H1 (cell line): ENCODE measurements around the gene KCNE4. TPM values are rescaled to one million over a fixed set of nuclear protein-coding genes. Genes with fewer than 3 reads are reported as not detected.

Experiments used
- CTCF ChIA-PET: fragments of 300-600 bp; sonication (Branson Sonifier 250); formaldehyde crosslinking; loops from one replicate; lab custom pipeline; 2021; ENCODE audit not compliant: partially characterized antibody; lab: Charles Lee
- POLR2A ChIA-PET: fragments of 300-600 bp; sonication (Branson Sonifier 250); formaldehyde crosslinking; loops from one replicate; lab custom pipeline; 2021; ENCODE audit warnings: inconsistent platforms; ENCODE audit not compliant: partially characterized antibody; lab: Charles Lee
- DNase-seq, 2 experiments: peaks; one replicate each; pipeline versions ENCODE4 v3.0.0 to v3.0.0-alpha.2; 2010 to 2022; ENCODE audit warnings: low spot score in 2 of 2, low read depth in 1 of 2, mixed read lengths in 1 of 2
- FAIRE-seq: peaks from 2 replicates; lab custom pipeline; 2011; peaks lifted over from hg19 to GRCh38; lab: Jason Lieb, UNC
- H2AFZ ChIP-seq: 2 replicates; pipeline ENCODE4 v1.8.1; 2012; ENCODE audit warnings: low read length, inconsistent platforms
- H2AK5ac ChIP-seq: 2 replicates; pipeline ENCODE4 v1.6.1; 2013; ENCODE audit warnings: low read depth, low read length
- H2BK120ac ChIP-seq: replicated peaks from 2 replicates; pipeline ENCODE3; 2013; ENCODE audit warnings: low read depth, low read length, inconsistent platforms
- H2BK12ac ChIP-seq: 2 replicates; pipeline ENCODE4 v1.6.1; 2013; ENCODE audit warnings: low read depth, low read length
- H2BK15ac ChIP-seq: 2 replicates; pipeline ENCODE4 v1.6.1; 2013; ENCODE audit warnings: low read length
- H2BK20ac ChIP-seq: 2 replicates; pipeline ENCODE4 v1.6.1; 2013; ENCODE audit warnings: low read length
- H2BK5ac ChIP-seq: 2 replicates; pipeline ENCODE4 v1.6.1; 2013; ENCODE audit warnings: low read depth, low read length
- H3K14ac ChIP-seq: 2 replicates; pipeline ENCODE4 v1.6.1; 2013; ENCODE audit warnings: inconsistent platforms; ENCODE audit not compliant: insufficient read length
- H3K18ac ChIP-seq: 2 replicates; pipeline ENCODE4 v1.6.1; 2013; ENCODE audit warnings: low read length; ENCODE audit errors: extremely low read depth
- H3K23ac ChIP-seq: 2 replicates; pipeline ENCODE4 v1.6.1; 2013; ENCODE audit warnings: inconsistent platforms; ENCODE audit not compliant: insufficient read length
- H3K23me2 ChIP-seq: 2 replicates; pipeline ENCODE4 v1.6.1; 2013; ENCODE audit warnings: low read depth, low read length
- H3K27ac ChIP-seq: 2 replicates; pipeline ENCODE4 v1.6.1; 2011; ENCODE audit warnings: low read depth, low read length, inconsistent platforms
- H3K27me3 ChIP-seq, 4 experiments: replicated peaks in 1 of 4; 1 replicate in 1 of 4; 2 replicates in 3 of 4; pipeline versions ENCODE4 v1.6.1 to v1.8.1; 2011 to 2013; ENCODE audit warnings: low read length in 3 of 4, mild to moderate bottlenecking in 3 of 4, inconsistent platforms in 2 of 4, mixed read lengths in 2 of 4, moderate library complexity in 1 of 4; ENCODE audit not compliant: control insufficient read depth in 3 of 4, insufficient read depth in 3 of 4; ENCODE audit errors: extremely low read depth in 1 of 4
- H3K36me3 ChIP-seq, 4 experiments: 2 replicates each; pipeline versions ENCODE4 v1.6.1 to v1.8.1; 2011 to 2013; ENCODE audit warnings: mild to moderate bottlenecking in 4 of 4, low read length in 3 of 4, moderate library complexity in 2 of 4, control low read depth in 1 of 4, inconsistent platforms in 1 of 4; ENCODE audit not compliant: insufficient read depth in 4 of 4, control insufficient read depth in 2 of 4
- H3K4ac ChIP-seq: replicated peaks from 2 replicates; pipeline ENCODE3; 2013; ENCODE audit warnings: low read length, low read depth, mixed read lengths, inconsistent platforms; ENCODE audit not compliant: insufficient read length
- H3K4me1 ChIP-seq, 4 experiments: replicated peaks in 1 of 4; 1 replicate in 1 of 4; 2 replicates in 3 of 4; pipeline versions ENCODE4 v1.6.1 to v1.8.1; 2011 to 2013; ENCODE audit warnings: low read length in 3 of 4, inconsistent platforms in 2 of 4, mixed read lengths in 1 of 4; ENCODE audit not compliant: insufficient read depth in 4 of 4, control insufficient read depth in 3 of 4
- H3K4me2 ChIP-seq, 2 experiments: 2 replicates each; pipeline versions ENCODE4 v1.6.1 to v1.8.1; 2011 to 2013; ENCODE audit warnings: low read depth in 2 of 2, low read length in 2 of 2, control low read depth in 1 of 2, inconsistent platforms in 1 of 2, mild to moderate bottlenecking in 1 of 2; ENCODE audit not compliant: insufficient read depth in 1 of 2
- H3K4me3 ChIP-seq, 4 experiments: fragments of 200-600, 300-600 bp in 1 of 4; sonication (generic), shearing (Covaris generic), sonication (Bioruptor Twin) in 1 of 4; 2 replicates each; pipeline versions ENCODE4 v1.5.1 to v1.8.1; 2011 to 2016; ENCODE audit warnings: low read length in 4 of 4, low read depth in 3 of 4, control low read depth in 2 of 4, inconsistent platforms in 2 of 4, mild to moderate bottlenecking in 2 of 4, mixed read lengths in 1 of 4, moderate library complexity in 1 of 4; ENCODE audit not compliant: insufficient read depth in 2 of 4; ENCODE audit errors: extremely low read depth in 1 of 4
- H3K56ac ChIP-seq: replicated peaks from 2 replicates; pipeline ENCODE3; 2013; ENCODE audit warnings: low read depth, mild to moderate bottlenecking, mixed read lengths, low read length, inconsistent platforms; ENCODE audit not compliant: insufficient read length
- H3K79me1 ChIP-seq: 2 replicates; pipeline ENCODE4 v1.6.1; 2013; ENCODE audit warnings: low read depth, low read length, control low read depth
- H3K79me2 ChIP-seq, 2 experiments: 2 replicates each; pipeline versions ENCODE4 v1.6.1 to v1.8.1; 2012 to 2013; ENCODE audit warnings: low read length in 2 of 2, mild to moderate bottlenecking in 2 of 2, inconsistent platforms in 1 of 2; ENCODE audit not compliant: insufficient read depth in 2 of 2, control insufficient read depth in 1 of 2
- H3K9ac ChIP-seq, 4 experiments: replicated peaks in 1 of 4; 1 replicate in 1 of 4; 2 replicates in 3 of 4; pipeline versions ENCODE4 v1.6.1 to v1.8.1; 2011 to 2013; ENCODE audit warnings: low read depth in 3 of 4, low read length in 3 of 4, control low read depth in 2 of 4, mild to moderate bottlenecking in 2 of 4, moderate library complexity in 2 of 4, inconsistent platforms in 1 of 4; ENCODE audit errors: extremely low read depth in 1 of 4
- H3K9me3 ChIP-seq, 2 experiments: 2 replicates each; pipeline versions ENCODE4 v1.6.1 to v1.8.1; 2012 to 2013; ENCODE audit warnings: mild to moderate bottlenecking in 2 of 2, moderate library complexity in 2 of 2, control low read depth in 1 of 2, inconsistent platforms in 1 of 2, low read depth in 1 of 2, low read length in 1 of 2, mixed read lengths in 1 of 2; ENCODE audit not compliant: insufficient read depth in 2 of 2
- H4K20me1 ChIP-seq, 2 experiments: replicated peaks in 1 of 2; 2 replicates each; pipeline versions ENCODE3 to v1.8.1; 2011 to 2013; ENCODE audit warnings: inconsistent platforms in 2 of 2, low read length in 2 of 2, mild to moderate bottlenecking in 1 of 2; ENCODE audit not compliant: insufficient read depth in 2 of 2, control insufficient read depth in 1 of 2
- H4K5ac ChIP-seq: 2 replicates; pipeline ENCODE4 v1.6.1; 2013; ENCODE audit warnings: low read length, low read depth, mixed read lengths, inconsistent platforms; ENCODE audit not compliant: insufficient read length
- H4K8ac ChIP-seq: 2 replicates; pipeline ENCODE4 v1.8.0; 2013; ENCODE audit warnings: mild to moderate bottlenecking, moderate library complexity, low read length, inconsistent platforms; ENCODE audit not compliant: insufficient read depth; ENCODE audit errors: extremely low read depth
- H4K91ac ChIP-seq: replicated peaks from 2 replicates; pipeline ENCODE3; 2013; ENCODE audit warnings: low read length, mixed read lengths, inconsistent platforms; ENCODE audit not compliant: insufficient read length
- JUN ChIP-seq: IDR thresholded peaks from 2 replicates; pipeline ENCODE4 v1.6.1; 2011; ENCODE audit warnings: low read depth, mild to moderate bottlenecking, improper control_type of control experiment, low read length
- KDM5A ChIP-seq: fragments of 200-600 bp; IDR thresholded peaks from 2 replicates; pipeline ENCODE4 v1.7.1; 2012; ENCODE audit warnings: mild to moderate bottlenecking, low read length, inconsistent platforms, mixed read lengths
- MAFK ChIP-seq: IDR thresholded peaks from 2 replicates; pipeline ENCODE4 v1.6.1; 2012; ENCODE audit warnings: low read depth, mild to moderate bottlenecking, improper control_type of control experiment, low read length
- SIN3A ChIP-seq, 2 experiments: IDR thresholded peaks in 1 of 2; conservative IDR thresholded peaks in 1 of 2; 2 replicates each; pipeline ENCODE4 v1.6.1; 2011 to 2012; ENCODE audit warnings: low read length in 2 of 2, improper control_type of control experiment in 1 of 2, low read depth in 1 of 2, mild to moderate bottlenecking in 1 of 2
- ZNF274 ChIP-seq: IDR thresholded peaks from 2 replicates; pipeline ENCODE4 v1.7.0; 2012; ENCODE audit warnings: low read length, borderline replicate concordance; ENCODE audit errors: extremely low read depth
- WGBS, 2 experiments: shearing (Covaris generic) in 1 of 2; methylation state at CpG; one replicate each; pipeline versions ENCODE4 v1.1.6 to v1.1.7; 2013 to 2015; ENCODE audit warnings: low lambda C conversion rate in 2 of 2, mixed read lengths in 2 of 2, inconsistent platforms in 1 of 2, low coverage in 1 of 2, missing lambda C conversion rate in 1 of 2; ENCODE audit not compliant: insufficient replicate concordance in 2 of 2, insufficient coverage in 1 of 2, insufficient read length in 1 of 2; ENCODE audit errors: extremely low coverage in 1 of 2, missing lambda C conversion rate in 1 of 2; 5-methylcytosine and 5-hydroxymethylcytosine counted together
- polyA plus RNA-seq, 7 experiments: library from polyadenylated mRNA; depleted of rRNA in 3 of 7; stranded (reverse) in 5 of 7; unstranded in 2 of 7; fragments of >200 nt in 5 of 7; fragments of 200-250 nt in 2 of 7; gene quantifications; 1 replicate in 5 of 7; 2 replicates in 1 of 7; 4 replicates in 1 of 7; pipeline versions ENCODE4 v1.2.1 to v1.2.3, GENCODE V29; 2011 to 2013; ENCODE audit warnings: missing spikeins in 2 of 7, mixed read lengths in 2 of 7
- total RNA-seq: library from RNA; stranded (reverse); fragmentation: NEBNext Ultra II Directional; extraction: Animal tissue kit (Norgen Biotek cat#: 25700); gene quantifications from 2 replicates; pipeline ENCODE4 v1.2.1, GENCODE V29; 2021
- TF ChIP-seq, protein P1 (sequence below): IDR thresholded peaks from 2 replicates; pipeline ENCODE4 v1.6.1; 2012; ENCODE audit warnings: low read length, inconsistent platforms

The KCNE4 gene
- total and polyA plus RNA-seq, 2 of the 8 experiments (the other 6 are each of a cell fraction or from before 2014, with no cell fraction given): 0.08 to 0.09 TPM

DNA sequence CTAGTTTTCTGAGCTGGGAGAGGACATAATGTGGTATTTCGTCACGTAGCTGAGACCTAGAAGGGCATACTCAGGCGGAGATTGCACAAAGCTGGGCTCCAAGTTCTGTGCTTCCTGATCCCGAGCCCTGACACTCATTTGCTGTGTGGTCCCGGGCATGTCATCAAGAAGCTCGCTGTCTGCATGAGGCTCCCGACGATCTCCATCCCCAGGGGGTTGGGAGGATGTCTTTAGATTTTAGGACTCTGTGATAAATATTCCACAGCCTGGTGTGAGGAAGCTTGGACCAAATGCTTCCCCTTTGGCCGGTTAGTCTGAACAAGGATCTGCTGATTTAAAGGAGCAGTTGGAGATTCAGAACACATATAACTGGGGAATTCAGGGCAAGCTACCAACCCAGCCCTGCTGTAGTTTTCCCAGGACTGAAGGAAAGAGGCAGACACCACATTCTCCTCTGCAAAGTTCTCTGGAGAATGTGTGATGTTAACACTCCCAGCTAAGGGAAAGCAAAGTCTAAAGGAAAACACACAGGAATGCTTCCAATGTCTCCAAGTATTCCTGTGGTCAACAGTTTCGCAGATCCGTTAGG, 2.3 kb downstream of the KCNE4 start:
- Histone ChIP-seq H4K8ac (no peak overlapping the region), H2AK5ac (no peak overlapping the region), H3K18ac (no peak overlapping the region), H2BK20ac (no peak overlapping the region), H3K4ac (no peak overlapping the region), H3K27ac (no peak overlapping the region), H2AFZ (peak overlapping the region; percentile 74; the same call in 1 of the 2 replicates), H3K4me3 (no peak overlapping the region), H3K23ac (no peak overlapping the region), H4K20me1 (no peaks in the 10 kb centered on the region), H2BK15ac (no peak overlapping the region), H3K79me1 (no peaks in the 10 kb centered on the region), H3K4me2 (no peak overlapping the region), H3K56ac (no peak overlapping the region), H3K23me2 (no peaks in the 10 kb centered on the region), H3K4me1 (peaks cover 2 to 15% (median 7%) of the 10 kb centered on the region in 4 experiments; a peak in 5 of 7 replicates), H3K27me3 (no peaks in the 10 kb centered on the region), H4K5ac (no peak overlapping the region), H3K9me3 (no peaks in the 10 kb centered on the region), H3K9ac (no peak overlapping the region), H2BK120ac (no peak overlapping the region), H3K79me2 (no peaks in the 10 kb centered on the region), H2BK12ac (no peak overlapping the region), H4K91ac (no peak overlapping the region), H2BK5ac (no peak overlapping the region), H3K14ac (no peak overlapping the region), H3K36me3 (no peaks in the 10 kb centered on the region)
- ChIA-PET CTCF (interaction anchor here (1.2 kb wide), 1 partner anchor 15 kb away, joined by 4 read pairs; no protein-coding TSS in a partner anchor), POLR2A (interaction anchor here (0.6 kb wide), 1 partner anchor 419 kb away, joined by 4 read pairs; no protein-coding TSS in a partner anchor)
- FAIRE-seq (no peak), DNase-seq (no peak)
- WGBS, 2 experiments: 93% methylated on average over 11 of the region's 11 CpGs; no CpG with 5 or more reads in 1 of the 2 experiments
- TF ChIP-seq JUN: no peak
- no peak for TF ChIP-seq MAFK
- no peak for TF ChIP-seq SIN3A (conservative IDR thresholded peaks at IDR 0.05 in 1 of 2, IDR thresholded peaks at IDR 0.05 in 1 of 2; ENCODE audit: low read depth in 1 of 2, low read length in 2 of 2)
- TF ChIP-seq, protein P1, sequence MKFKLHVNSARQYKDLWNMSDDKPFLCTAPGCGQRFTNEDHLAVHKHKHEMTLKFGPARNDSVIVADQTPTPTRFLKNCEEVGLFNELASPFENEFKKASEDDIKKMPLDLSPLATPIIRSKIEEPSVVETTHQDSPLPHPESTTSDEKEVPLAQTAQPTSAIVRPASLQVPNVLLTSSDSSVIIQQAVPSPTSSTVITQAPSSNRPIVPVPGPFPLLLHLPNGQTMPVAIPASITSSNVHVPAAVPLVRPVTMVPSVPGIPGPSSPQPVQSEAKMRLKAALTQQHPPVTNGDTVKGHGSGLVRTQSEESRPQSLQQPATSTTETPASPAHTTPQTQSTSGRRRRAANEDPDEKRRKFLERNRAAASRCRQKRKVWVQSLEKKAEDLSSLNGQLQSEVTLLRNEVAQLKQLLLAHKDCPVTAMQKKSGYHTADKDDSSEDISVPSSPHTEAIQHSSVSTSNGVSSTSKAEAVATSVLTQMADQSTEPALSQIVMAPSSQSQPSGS: no peak
- no peak for TF ChIP-seq KDM5A
- TF ChIP-seq ZNF274: no peak
